Measurements from ENCODE around the gene CASZ1. TPM values are rescaled to one million over a fixed set of nuclear protein-coding genes. Genes with fewer than 3 reads are reported as not detected.

Gene CASZ1
- total RNA-seq, 1 experiment from 2014 or later: 11.1 TPM

DNA sequence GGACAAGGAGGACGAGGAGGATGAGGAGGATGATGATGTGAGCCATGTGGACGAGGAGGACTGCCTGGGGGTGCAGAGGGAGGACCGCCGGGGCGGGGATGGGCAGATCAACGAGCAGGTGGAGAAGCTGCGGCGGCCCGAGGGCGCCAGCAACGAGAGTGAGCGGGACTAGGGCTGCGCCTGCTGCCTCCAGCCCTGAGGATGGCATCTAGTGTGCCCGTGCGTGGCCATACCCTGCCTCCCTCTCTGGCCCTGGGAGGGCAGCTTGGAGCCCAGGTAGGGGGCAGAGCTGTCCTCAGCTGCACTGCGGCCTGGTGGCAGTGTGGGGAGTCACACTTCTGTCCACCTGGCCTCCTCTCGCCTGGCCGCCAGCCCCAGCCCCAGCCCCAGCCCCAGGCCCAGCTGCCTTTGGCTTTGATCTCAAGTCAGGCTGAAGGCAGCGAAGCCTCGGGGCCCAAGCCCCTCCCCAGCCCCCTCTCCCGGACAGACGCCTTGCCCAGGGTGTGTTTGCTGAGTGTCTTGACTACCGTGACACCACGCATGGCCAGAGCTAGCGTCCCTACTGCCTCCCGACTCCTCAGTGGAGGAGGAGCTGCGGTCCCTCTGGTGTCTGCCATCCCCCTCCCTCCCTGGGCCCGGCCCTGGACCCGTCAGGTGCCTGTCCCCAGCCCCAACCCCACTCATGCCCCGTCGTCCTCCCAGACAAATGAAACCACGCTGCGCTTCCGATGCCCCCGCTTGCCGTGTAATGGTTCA is 166.5 kb downstream of the CASZ1 start:
- TF ChIP-seq, protein P1, sequence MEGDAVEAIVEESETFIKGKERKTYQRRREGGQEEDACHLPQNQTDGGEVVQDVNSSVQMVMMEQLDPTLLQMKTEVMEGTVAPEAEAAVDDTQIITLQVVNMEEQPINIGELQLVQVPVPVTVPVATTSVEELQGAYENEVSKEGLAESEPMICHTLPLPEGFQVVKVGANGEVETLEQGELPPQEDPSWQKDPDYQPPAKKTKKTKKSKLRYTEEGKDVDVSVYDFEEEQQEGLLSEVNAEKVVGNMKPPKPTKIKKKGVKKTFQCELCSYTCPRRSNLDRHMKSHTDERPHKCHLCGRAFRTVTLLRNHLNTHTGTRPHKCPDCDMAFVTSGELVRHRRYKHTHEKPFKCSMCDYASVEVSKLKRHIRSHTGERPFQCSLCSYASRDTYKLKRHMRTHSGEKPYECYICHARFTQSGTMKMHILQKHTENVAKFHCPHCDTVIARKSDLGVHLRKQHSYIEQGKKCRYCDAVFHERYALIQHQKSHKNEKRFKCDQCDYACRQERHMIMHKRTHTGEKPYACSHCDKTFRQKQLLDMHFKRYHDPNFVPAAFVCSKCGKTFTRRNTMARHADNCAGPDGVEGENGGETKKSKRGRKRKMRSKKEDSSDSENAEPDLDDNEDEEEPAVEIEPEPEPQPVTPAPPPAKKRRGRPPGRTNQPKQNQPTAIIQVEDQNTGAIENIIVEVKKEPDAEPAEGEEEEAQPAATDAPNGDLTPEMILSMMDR (IDR thresholded peaks at IDR 0.05; ENCODE audit: unreplicated experiment): no peak
- peaks cover 9% of the 10 kb centered on the region for H3K36me3 Mint-ChIP-seq (ENCODE audit: insufficient read depth, unreplicated experiment)
- H3K4me1 Mint-ChIP-seq (ENCODE audit: insufficient read depth, unreplicated experiment): no peaks in the 10 kb centered on the region
- DNase-seq (ENCODE audit: unreplicated experiment): no peak
- no peaks in the 10 kb centered on the region for H3K9me3 Mint-ChIP-seq (ENCODE audit: unreplicated experiment)
- no peak overlapping the region for H3K4me3 Mint-ChIP-seq (ENCODE audit: unreplicated experiment)
- no peaks in the 10 kb centered on the region for H3K27me3 Mint-ChIP-seq (ENCODE audit: insufficient read depth, unreplicated experiment)
- POLR2A ChIA-PET: interaction anchor here (1.3 kb wide), 1 partner anchor 16 kb away, joined by 3 read pairs; no protein-coding TSS in a partner anchor
- BruUV-seq (replicated peaks): no TSS peak
- no peak overlapping the region for H3K27ac Mint-ChIP-seq (ENCODE audit: low read depth, unreplicated experiment)
- CTCF ChIA-PET: interaction anchor here (0.6 kb wide), 1 partner anchor 116 kb away, joined by 3 read pairs; no protein-coding TSS in a partner anchor
- intact Hi-C loops (cut with micrococcal nuclease): no loop called here

DNA sequence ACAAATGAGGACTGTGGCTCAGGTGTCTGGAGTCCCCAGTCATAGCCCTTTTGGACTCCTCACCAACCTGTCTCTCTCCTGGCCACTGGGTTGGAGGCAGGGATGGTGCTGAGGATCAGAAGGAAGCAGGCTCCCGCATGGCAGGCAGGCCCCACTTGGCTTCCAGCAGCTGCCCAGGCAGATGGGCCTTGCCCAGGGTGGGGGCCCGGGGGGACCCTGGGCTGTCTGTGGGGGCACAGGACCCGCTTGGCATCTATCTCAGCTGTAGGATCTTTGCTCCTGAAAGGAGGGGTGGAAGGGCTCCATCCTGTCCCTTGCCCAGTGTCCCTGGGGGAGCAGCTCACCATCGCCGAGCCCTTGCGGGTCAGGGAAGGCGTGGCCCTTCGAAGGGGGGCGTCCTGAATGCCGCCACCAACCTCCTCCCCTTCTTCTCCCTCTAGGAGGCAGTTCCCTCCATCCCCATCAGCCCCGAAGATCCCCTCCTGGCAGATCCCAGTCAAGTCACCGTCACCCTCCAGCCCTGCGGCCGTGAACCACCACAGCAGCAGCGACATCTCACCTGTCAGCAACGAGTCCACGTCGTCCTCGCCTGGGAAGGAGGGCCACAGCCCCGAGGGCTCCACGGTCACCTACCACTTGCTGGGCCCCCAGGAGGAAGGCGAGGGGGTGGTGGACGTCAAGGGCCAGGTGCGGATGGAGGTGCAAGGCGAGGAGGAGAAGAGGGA is 167.2 kb downstream of the CASZ1 start:
- Mint-ChIP-seq H3K4me1 (ENCODE audit: insufficient read depth, unreplicated experiment) (no peaks in the 10 kb centered on the region), H3K27me3 (ENCODE audit: insufficient read depth, unreplicated experiment) (no peaks in the 10 kb centered on the region), H3K9me3 (ENCODE audit: unreplicated experiment) (no peaks in the 10 kb centered on the region), H3K27ac (ENCODE audit: low read depth, unreplicated experiment) (no peak overlapping the region), H3K4me3 (ENCODE audit: unreplicated experiment) (no peak overlapping the region), H3K36me3 (ENCODE audit: insufficient read depth, unreplicated experiment) (peaks cover 9% of the 10 kb centered on the region)
- POLR2A ChIA-PET: interaction anchor here (0.5 kb wide), 1 partner anchor 425 kb away, joined by 3 read pairs; no protein-coding TSS in a partner anchor
- BruUV-seq (replicated peaks): no TSS peak
- no peak for DNase-seq (ENCODE audit: unreplicated experiment)
- intact Hi-C loops (cut with micrococcal nuclease): no loop called here
- CTCF ChIA-PET: no interaction called here
- TF ChIP-seq, protein P1 (IDR thresholded peaks at IDR 0.05; ENCODE audit: unreplicated experiment): no peak

DNA sequence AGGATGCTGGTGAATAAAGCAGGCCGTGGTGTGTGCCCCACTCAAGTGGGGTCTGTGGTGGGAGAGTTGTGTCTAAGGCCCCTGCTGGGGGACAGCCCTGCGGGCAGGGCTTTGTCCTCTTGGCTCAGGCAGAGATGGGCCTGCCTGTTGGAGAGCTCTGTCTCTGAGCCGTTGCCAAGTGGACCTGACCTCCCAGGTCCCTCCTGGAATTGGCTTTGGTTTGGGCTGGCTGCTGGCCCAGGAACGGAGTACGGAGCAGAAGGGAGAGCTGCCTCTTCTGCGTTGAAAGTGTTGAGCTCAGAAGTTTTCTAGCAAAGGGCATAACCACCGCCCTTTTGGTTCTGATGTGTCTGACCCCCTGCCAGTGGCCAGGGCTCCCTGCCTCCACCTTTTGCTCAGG is 167.8 kb downstream of the CASZ1 start:
- no TSS peak for BruUV-seq (replicated peaks)
- H3K27me3 Mint-ChIP-seq (ENCODE audit: insufficient read depth, unreplicated experiment): no peaks in the 10 kb centered on the region
- TF ChIP-seq, protein P1 (IDR thresholded peaks at IDR 0.05; ENCODE audit: unreplicated experiment): no peak
- no peak overlapping the region for H3K27ac Mint-ChIP-seq (ENCODE audit: low read depth, unreplicated experiment)
- CTCF ChIA-PET: no interaction called here
- POLR2A ChIA-PET: interaction anchor here (0.5 kb wide), 1 partner anchor 425 kb away, joined by 3 read pairs; no protein-coding TSS in a partner anchor
- H3K36me3 Mint-ChIP-seq (ENCODE audit: insufficient read depth, unreplicated experiment): peaks cover 10% of the 10 kb centered on the region
- H3K4me1 Mint-ChIP-seq (ENCODE audit: insufficient read depth, unreplicated experiment): no peaks in the 10 kb centered on the region
- H3K9me3 Mint-ChIP-seq (ENCODE audit: unreplicated experiment): no peaks in the 10 kb centered on the region
- no peak overlapping the region for H3K4me3 Mint-ChIP-seq (ENCODE audit: unreplicated experiment)
- intact Hi-C loops (cut with micrococcal nuclease): no loop called here
- DNase-seq (ENCODE audit: unreplicated experiment): no peak

DNA sequence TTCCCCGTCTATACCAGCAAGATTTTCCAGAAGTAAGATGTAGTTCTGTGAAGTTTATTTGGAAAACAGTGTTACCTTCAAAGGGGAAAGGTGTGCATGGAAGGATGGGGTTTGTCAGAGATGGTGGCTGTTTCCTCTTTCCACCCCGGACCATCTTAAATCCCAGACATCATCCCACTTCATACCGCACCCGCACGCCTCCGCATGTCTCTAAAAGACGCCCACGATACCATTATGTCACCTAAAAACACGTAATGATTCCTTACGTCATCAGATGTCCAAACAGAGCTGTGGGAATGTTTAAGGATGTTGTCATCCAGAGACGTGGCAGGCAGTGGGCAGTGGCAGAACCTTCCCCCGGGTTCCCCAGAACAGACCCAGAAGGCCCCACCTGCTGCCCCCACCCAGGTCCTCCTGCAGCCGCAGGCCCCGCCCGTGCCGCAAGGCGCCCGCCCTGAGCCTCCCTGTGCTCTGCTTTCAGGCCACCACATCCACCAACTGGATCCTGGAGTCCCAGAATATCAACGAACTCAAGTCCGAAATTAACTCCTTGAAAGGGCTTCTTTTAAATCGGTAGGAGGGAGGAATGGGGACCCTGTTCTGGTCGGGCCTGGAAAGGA is 169.5 kb downstream of the CASZ1 start:
- no TSS peak for BruUV-seq (replicated peaks)
- TF ChIP-seq, protein P1 (IDR thresholded peaks at IDR 0.05; ENCODE audit: unreplicated experiment): no peak
- intact Hi-C loops (cut with micrococcal nuclease): no loop called here

More for the DNA sequence above, 169.5 kb downstream of the CASZ1 start:
- H3K27me3 Mint-ChIP-seq (ENCODE audit: insufficient read depth, unreplicated experiment): no peaks in the 10 kb centered on the region
- peaks cover 14% of the 10 kb centered on the region for H3K36me3 Mint-ChIP-seq (ENCODE audit: insufficient read depth, unreplicated experiment)
- DNase-seq (ENCODE audit: unreplicated experiment): no peak
- H3K27ac Mint-ChIP-seq (ENCODE audit: low read depth, unreplicated experiment): no peak overlapping the region
- H3K4me1 Mint-ChIP-seq (ENCODE audit: insufficient read depth, unreplicated experiment): no peaks in the 10 kb centered on the region
- ChIA-PET POLR2A (interaction anchor here (0.6 kb wide), 1 partner anchor 18 kb away, joined by 5 read pairs; no protein-coding TSS in a partner anchor), CTCF (interaction anchor here (0.5 kb wide), 1 partner anchor 96 kb away, joined by 3 read pairs; no protein-coding TSS in a partner anchor)
- no peak overlapping the region for H3K4me3 Mint-ChIP-seq (ENCODE audit: unreplicated experiment)
- no peaks in the 10 kb centered on the region for H3K9me3 Mint-ChIP-seq (ENCODE audit: unreplicated experiment)

Data from MCF 10A (cell line).